Ishikawa (cell line): ENCODE results near the gene NBAS.

Experiments
- CEBPB ChIP-seq: IDR thresholded peaks from 2 replicates; pipeline ENCODE4 v1.6.1; 2012
- CREB1 ChIP-seq: IDR thresholded peaks from 2 replicates; pipeline ENCODE4 v1.6.1; 2012; ENCODE audit warnings: low read depth
- RAD21 ChIP-seq: IDR thresholded peaks from 2 replicates; pipeline ENCODE4 v1.6.1; 2012; ENCODE audit warnings: low read depth
- TAF1 ChIP-seq: IDR thresholded peaks from 2 replicates; pipeline ENCODE4 v1.6.1; 2012; ENCODE audit warnings: low read depth, mild to moderate bottlenecking
- YY1 ChIP-seq: IDR thresholded peaks from 2 replicates; pipeline ENCODE4 v1.6.1; 2012; ENCODE audit warnings: low read depth
- ZBTB7A ChIP-seq: IDR thresholded peaks from 2 replicates; pipeline ENCODE4 v1.6.1; 2012; ENCODE audit warnings: low read depth
- TF ChIP-seq, protein P1 (sequence below): IDR thresholded peaks from 2 replicates; pipeline ENCODE4 v1.6.1; 2012; ENCODE audit warnings: low read depth, mild to moderate bottlenecking

DNA sequence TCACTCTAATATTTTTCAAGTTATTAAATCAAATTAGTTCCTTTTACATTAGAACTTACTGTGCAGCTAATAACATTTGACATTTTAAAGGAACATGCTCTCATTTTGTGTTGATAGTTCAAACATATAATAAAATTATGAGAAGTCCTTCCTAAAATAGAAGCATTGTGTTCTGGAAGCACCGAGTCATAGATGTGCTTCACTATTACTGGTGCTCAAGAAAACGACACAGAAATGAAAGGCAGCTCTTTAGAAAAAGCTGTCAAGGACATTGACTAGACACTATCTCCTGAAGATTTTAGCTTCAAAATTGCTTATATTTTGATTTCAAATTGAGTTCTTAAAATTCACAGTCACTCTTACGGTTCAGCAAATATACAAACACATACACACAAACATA lies 338.3 kb downstream of the NBAS start:
- TF ChIP-seq YY1 (no peak), RAD21 (no peak), ZBTB7A (no peak), CEBPB (no peak), TAF1 (no peak), CREB1 (no peak)
- TF ChIP-seq, protein P1, sequence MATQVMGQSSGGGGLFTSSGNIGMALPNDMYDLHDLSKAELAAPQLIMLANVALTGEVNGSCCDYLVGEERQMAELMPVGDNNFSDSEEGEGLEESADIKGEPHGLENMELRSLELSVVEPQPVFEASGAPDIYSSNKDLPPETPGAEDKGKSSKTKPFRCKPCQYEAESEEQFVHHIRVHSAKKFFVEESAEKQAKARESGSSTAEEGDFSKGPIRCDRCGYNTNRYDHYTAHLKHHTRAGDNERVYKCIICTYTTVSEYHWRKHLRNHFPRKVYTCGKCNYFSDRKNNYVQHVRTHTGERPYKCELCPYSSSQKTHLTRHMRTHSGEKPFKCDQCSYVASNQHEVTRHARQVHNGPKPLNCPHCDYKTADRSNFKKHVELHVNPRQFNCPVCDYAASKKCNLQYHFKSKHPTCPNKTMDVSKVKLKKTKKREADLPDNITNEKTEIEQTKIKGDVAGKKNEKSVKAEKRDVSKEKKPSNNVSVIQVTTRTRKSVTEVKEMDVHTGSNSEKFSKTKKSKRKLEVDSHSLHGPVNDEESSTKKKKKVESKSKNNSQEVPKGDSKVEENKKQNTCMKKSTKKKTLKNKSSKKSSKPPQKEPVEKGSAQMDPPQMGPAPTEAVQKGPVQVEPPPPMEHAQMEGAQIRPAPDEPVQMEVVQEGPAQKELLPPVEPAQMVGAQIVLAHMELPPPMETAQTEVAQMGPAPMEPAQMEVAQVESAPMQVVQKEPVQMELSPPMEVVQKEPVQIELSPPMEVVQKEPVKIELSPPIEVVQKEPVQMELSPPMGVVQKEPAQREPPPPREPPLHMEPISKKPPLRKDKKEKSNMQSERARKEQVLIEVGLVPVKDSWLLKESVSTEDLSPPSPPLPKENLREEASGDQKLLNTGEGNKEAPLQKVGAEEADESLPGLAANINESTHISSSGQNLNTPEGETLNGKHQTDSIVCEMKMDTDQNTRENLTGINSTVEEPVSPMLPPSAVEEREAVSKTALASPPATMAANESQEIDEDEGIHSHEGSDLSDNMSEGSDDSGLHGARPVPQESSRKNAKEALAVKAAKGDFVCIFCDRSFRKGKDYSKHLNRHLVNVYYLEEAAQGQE = no peak
